Mesodermal cell (in vitro differentiated cells): ENCODE measurements around the gene ANKRD45.
"Not testable (repeated sequence)": the region's sequence is repeated elsewhere in the genome, so short reads cannot be mapped to it uniquely, and the experiment has no call there.

ENCODE experiments used
- H3K27ac ChIP-seq: 2 replicates; pipeline ENCODE4 v1.7.0; 2013; ENCODE audit warnings: mild to moderate bottlenecking, low read depth, low read length, moderate library complexity; ENCODE audit not compliant: severe bottlenecking
- H3K36me3 ChIP-seq: 2 replicates; pipeline ENCODE4 v1.7.1; 2013; ENCODE audit warnings: mild to moderate bottlenecking, low read length, moderate library complexity; ENCODE audit not compliant: control insufficient read depth, insufficient read depth
- H3K4me1 ChIP-seq: one replicate; pipeline ENCODE4 v1.7.1; 2013; ENCODE audit warnings: mild to moderate bottlenecking, low read length; ENCODE audit not compliant: insufficient read depth, control insufficient read depth, poor library complexity, severe bottlenecking
- H3K4me3 ChIP-seq: 2 replicates; pipeline ENCODE4 v1.7.0; 2013; ENCODE audit warnings: low read length, control low read depth, mild to moderate bottlenecking; ENCODE audit not compliant: insufficient read depth, poor library complexity, severe bottlenecking; ENCODE audit errors: extremely low read depth
- H3K9me3 ChIP-seq: 2 replicates; pipeline ENCODE4 v1.7.1; 2013; ENCODE audit warnings: mild to moderate bottlenecking, low read length, moderate library complexity; ENCODE audit not compliant: control insufficient read depth
- WGBS, 2 experiments: methylation state at CpG; one replicate each; pipeline ENCODE4 v1.1.5; 2013; ENCODE audit warnings: missing lambda C conversion rate in 2 of 2; ENCODE audit not compliant: insufficient coverage in 2 of 2; 5-methylcytosine and 5-hydroxymethylcytosine counted together

Gene ANKRD45

GRCh38 chr1:173685121-173685520, 15.5 kb upstream of the ANKRD45 start:
- WGBS, 2 experiments, result 83 to 100% methylated on average over 1 to 2 of the region's 3 CpGs
- not testable (repeated sequence) for H3K4me3 ChIP-seq, H3K36me3 ChIP-seq, H3K9me3 ChIP-seq, H3K27ac ChIP-seq, H3K4me1 ChIP-seq

GRCh38 chr1:173683838-173684237, 14.2 kb upstream of the ANKRD45 start:
- not testable (repeated sequence) for H3K36me3 ChIP-seq, H3K4me1 ChIP-seq, H3K4me3 ChIP-seq, H3K27ac ChIP-seq, H3K9me3 ChIP-seq
- 82 to 97% methylated on average over 2 to 3 of the region's 4 CpGs for WGBS, 2 experiments

GRCh38 chr1:173682184-173682583, 12.5 kb upstream of the ANKRD45 start:
- Histone ChIP-seq H3K4me1 (no peaks in the 10 kb centered on the region), H3K9me3 (no peaks in the 10 kb centered on the region), H3K4me3 (no peak overlapping the region), H3K36me3 (no peaks in the 10 kb centered on the region), H3K27ac (no peak overlapping the region)

GRCh38 chr1:173680152-173680551, 10.5 kb upstream of the ANKRD45 start:
- 77 to 80% methylated on average over 1 to 2 of the region's 5 CpGs for WGBS, 2 experiments
- not testable (repeated sequence) for H3K27ac ChIP-seq, H3K4me1 ChIP-seq, H3K36me3 ChIP-seq, H3K9me3 ChIP-seq, H3K4me3 ChIP-seq

- H3K4me3 ChIP-seq, H3K4me1 ChIP-seq, H3K36me3 ChIP-seq, H3K27ac ChIP-seq, H3K9me3 ChIP-seq: not testable (repeated sequence)
- 93 to 100% methylated on average over 1 to 2 of the region's 2 CpGs for WGBS, 2 experiments
Observed at GRCh38 chr1:173674496-173674895, 4.8 kb upstream of the ANKRD45 start.

- Histone ChIP-seq H3K9me3 (no peaks in the 10 kb centered on the region), H3K36me3 (no peaks in the 10 kb centered on the region), H3K4me3 (no peak overlapping the region), H3K27ac (no peak overlapping the region), H3K4me1 (no peaks in the 10 kb centered on the region)
- 100% methylated on average over 1 of the region's 3 CpGs for WGBS, 2 experiments
Observed at GRCh38 chr1:173666646-173667045, 3.0 kb downstream of the ANKRD45 start.

- Histone ChIP-seq H3K27ac (no peak overlapping the region), H3K9me3 (no peaks in the 10 kb centered on the region), H3K4me3 (no peak overlapping the region), H3K36me3 (no peaks in the 10 kb centered on the region), H3K4me1 (no peaks in the 10 kb centered on the region)
- 93% methylated on average over 3 of the region's 3 CpGs; no CpG with 5 or more reads in 1 of the 2 experiments for WGBS, 2 experiments
Observed at GRCh38 chr1:173663159-173663558, 6.5 kb downstream of the ANKRD45 start.

GRCh38 chr1:173661763-173662162, 7.9 kb downstream of the ANKRD45 start:
- 80% methylated on average over 1 of the region's 1 CpG; no CpG with 5 or more reads in 1 of the 2 experiments for WGBS, 2 experiments
- Histone ChIP-seq H3K36me3 (no peaks in the 10 kb centered on the region), H3K27ac (no peak overlapping the region)

DNA sequence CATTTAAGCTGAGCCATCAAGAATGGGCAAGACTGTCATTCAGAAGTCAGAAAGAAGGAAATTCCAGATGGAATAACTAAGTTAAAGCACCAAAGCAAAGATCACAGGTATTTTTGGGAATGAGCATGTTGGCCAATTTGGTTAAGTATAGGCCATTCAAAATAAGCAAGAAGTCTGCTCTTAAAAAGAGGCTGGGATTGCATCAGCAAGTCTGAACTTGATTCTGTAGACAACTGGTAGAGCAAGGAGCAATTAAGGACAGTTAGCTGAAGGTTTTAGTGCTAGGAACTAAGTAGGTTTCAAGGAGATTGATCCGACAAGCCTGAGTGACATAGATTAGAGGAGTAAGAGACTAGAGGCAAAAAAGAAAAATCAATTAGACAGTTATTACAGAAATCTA, 8.4 kb downstream of the ANKRD45 start:
- Histone ChIP-seq H3K9me3 (no peaks in the 10 kb centered on the region), H3K36me3 (no peaks in the 10 kb centered on the region), H3K4me1 (no peaks in the 10 kb centered on the region), H3K27ac (no peak overlapping the region), H3K4me3 (no peak overlapping the region)
- 83% methylated on average over 1 of the region's 1 CpG; no CpG with 5 or more reads in 1 of the 2 experiments for WGBS, 2 experiments

More at GRCh38 chr1:173661763-173662162, 7.9 kb downstream of the ANKRD45 start:
- no peaks in the 10 kb centered on the region for H3K9me3 ChIP-seq
- H3K4me3 ChIP-seq, result no peak overlapping the region
- no peaks in the 10 kb centered on the region for H3K4me1 ChIP-seq

DNA sequence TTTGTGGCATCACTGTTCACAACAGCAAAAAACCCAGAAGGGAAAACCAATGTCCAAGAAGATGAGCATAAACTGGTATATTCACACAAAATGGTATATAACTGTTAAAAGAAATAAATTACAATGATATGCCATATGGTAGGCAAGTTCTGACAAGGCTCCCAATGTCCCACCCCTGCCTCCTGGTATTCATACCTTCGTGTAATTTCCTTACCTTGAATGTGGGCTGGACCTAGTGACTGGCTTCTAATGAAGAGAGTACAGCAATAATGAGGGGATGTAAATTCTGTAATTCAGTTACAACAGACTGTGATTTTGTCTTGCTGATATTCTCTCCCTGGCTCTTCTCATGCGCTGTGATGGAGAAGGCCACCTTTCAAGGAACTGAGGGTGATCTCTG, 9.3 kb downstream of the ANKRD45 start:
- peaks cover 6% of the 10 kb centered on the region for H3K9me3 ChIP-seq
- 100% methylated on average over 1 of the region's 2 CpGs; no CpG with 5 or more reads in 1 of the 2 experiments for WGBS, 2 experiments
- no peaks in the 10 kb centered on the region for H3K36me3 ChIP-seq
- H3K4me3 ChIP-seq, result no peak overlapping the region
- no peaks in the 10 kb centered on the region for H3K4me1 ChIP-seq
- no peak overlapping the region for H3K27ac ChIP-seq

DNA sequence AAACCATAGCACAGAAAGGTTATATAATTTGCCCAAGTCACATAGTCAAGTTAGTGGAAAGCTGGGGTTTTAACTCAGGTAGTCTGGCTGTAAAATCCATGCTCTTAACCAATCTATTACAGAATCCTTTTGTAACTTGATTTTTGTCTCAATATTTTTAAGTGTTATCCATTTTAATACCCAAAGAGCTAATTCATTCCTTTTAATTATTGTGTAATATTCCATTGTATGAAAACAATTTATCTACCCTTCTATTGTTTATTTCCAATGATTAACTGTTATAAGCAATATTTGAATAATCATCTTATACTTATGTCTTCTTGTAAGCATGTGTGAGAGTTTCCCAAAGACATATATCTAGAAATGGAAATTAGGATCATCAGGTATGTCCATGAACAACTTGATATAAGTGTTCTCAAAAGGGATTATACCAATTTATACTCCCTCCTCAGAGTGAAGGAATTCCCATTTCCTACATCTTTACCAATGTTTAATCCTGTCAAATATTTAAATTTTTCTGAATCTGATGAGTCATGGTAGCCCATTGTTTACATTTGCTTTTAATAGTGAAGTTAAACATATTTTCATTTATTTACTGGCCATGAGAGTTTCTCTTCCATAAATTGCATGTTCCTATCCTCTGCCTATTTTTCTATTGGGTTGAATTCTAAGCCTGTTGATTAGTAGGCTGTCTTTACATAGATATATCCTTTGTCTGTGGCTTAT, 20.6 kb downstream of the ANKRD45 start:
- Histone ChIP-seq H3K27ac (no peak overlapping the region), H3K36me3 (no peaks in the 10 kb centered on the region), H3K9me3 (no peaks in the 10 kb centered on the region), H3K4me1 (no peaks in the 10 kb centered on the region), H3K4me3 (no peak overlapping the region)
